HT-29 (cell line): ENCODE results near the gene PDE5A. TPM values are rescaled to one million over a fixed set of nuclear protein-coding genes. Genes with fewer than 3 reads are reported as not detected.
A peak's percentile ranks its signal among the peaks of the same experiment; 100 is the strongest.
"Not testable (repeated sequence)": the region's sequence is repeated elsewhere in the genome, so short reads cannot be mapped to it uniquely, and the experiment has no call there.

Source experiments
- DNase-seq: peaks from one replicate; pipeline ENCODE4 v3.0.0-alpha.2; 2015; ENCODE audit warnings: low spot score
- small RNA-seq: library from RNA; depleted of rRNA; stranded (forward); fragments of <200 nt; gene quantifications from one replicate; pipeline ENCODE3, GENCODE V24; 2014
- total RNA-seq: library from RNA; depleted of rRNA; stranded (reverse); fragments of >200 nt; shearing (Covaris generic); gene quantifications from 2 replicates; pipeline ENCODE4 v1.2.3, GENCODE V29; 2014

The PDE5A gene
- total RNA-seq, 1 experiment from 2014 or later, result 2.0 TPM

GRCh38 chr4:119477412-119478053 lies 151.1 kb downstream of the PDE5A start:
- DNase-seq, result no peak

- DNase-seq, result no peak
Observed at GRCh38 chr4:119471259-119471658, 157.3 kb downstream of the PDE5A start.

GRCh38 chr4:119470737-119471063 lies 157.9 kb downstream of the PDE5A start:
- DNase-seq, result not testable (repeated sequence)

- DNase-seq, result not testable (repeated sequence)
Observed at GRCh38 chr4:119470021-119470736, 158.4 kb downstream of the PDE5A start.

GRCh38 chr4:119469039-119469438 lies 159.6 kb downstream of the PDE5A start:
- not testable (repeated sequence) for DNase-seq

- peak; percentile 44 for DNase-seq
Observed at GRCh38 chr4:119462733-119463132, 165.9 kb downstream of the PDE5A start.

- peak; percentile 40 for DNase-seq
Observed at GRCh38 chr4:119455734-119456133, 172.9 kb downstream of the PDE5A start.

- DNase-seq, result peak; percentile 98
Observed at GRCh38 chr4:119454491-119455270, 173.9 kb downstream of the PDE5A start.

- not testable (repeated sequence) for DNase-seq
Observed at GRCh38 chr4:119454151-119454490, 174.5 kb downstream of the PDE5A start.

- not testable (repeated sequence) for DNase-seq
Observed at GRCh38 chr4:119453286-119453685, 175.3 kb downstream of the PDE5A start.

GRCh38 chr4:119449851-119450250 lies 178.8 kb downstream of the PDE5A start:
- not testable (repeated sequence) for DNase-seq

Small RNAs within 50 kb of the gene (small RNA-seq; reads per million reads assigned to genes)
- gene RF00614, result not detected
